ENCODE data around the gene SERPING1. TPM values are rescaled to one million over a fixed set of nuclear protein-coding genes. Genes with fewer than 3 reads are reported as not detected.
A peak's percentile ranks its signal among the peaks of the same experiment; 100 is the strongest.

The SERPING1 gene
- total and polyA plus RNA-seq, 2 donors (not counting 1 experiment from before 2014, with no cell fraction given), result not detected

DNA sequence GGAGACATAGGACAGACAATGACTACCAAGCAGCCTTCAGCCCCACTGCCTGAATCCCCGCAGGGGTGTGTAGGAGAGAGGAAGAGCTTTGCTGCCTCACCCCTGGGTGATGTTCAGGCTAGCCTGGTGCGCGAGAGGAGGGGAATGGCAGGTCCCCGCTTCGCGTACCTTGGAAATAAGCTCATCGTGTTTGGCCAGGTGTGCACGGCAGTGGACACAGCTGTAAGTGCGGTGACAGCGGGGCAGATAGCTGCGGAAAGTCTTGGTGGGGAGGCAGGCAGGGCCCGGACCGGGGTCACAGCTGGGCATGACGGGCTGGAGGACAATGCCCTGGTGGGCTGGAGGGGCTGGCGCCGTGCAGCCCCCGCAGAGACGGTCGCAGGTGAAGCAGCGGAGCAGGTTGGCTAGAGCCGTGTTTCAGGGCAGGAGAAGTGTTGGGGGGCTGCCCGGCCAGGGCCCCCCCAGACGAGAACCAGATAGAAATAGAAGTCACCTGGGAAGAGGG lies 49.4 kb downstream of the SERPING1 start:
- Histone ChIP-seq H3K9me3 (ENCODE audit: control extremely low read depth in 1 of 3, control insufficient read depth in 2 of 3, insufficient read depth in 1 of 3, low read length in 2 of 3) (peaks cover 0 to 11% (median 0%) of the 10 kb centered on the region in 3 donors), H3K4me1 (ENCODE audit: control insufficient read depth in 2 of 2, insufficient read depth in 2 of 2, low read length in 2 of 2) (peaks cover 46 to 48% of the 10 kb centered on the region in 2 donors), H3K4me3 (ENCODE audit: control extremely low read depth in 1 of 5, extremely low read depth in 1 of 5, insufficient read depth in 1 of 5, low read depth in 2 of 5, low read length in 4 of 5) (no peak overlapping the region), H3K9ac (ENCODE audit: low read length) (no peak overlapping the region), H2AFZ (ENCODE audit: insufficient read depth, low read depth, low read length, poor library complexity, severe bottlenecking) (peak overlapping the region; percentile 19), H3K27me3 (replicated peaks in 1 of 4; ENCODE audit: control extremely low read depth in 1 of 4, control insufficient read depth in 3 of 4, insufficient read depth in 4 of 4, low read length in 3 of 4) (peaks cover 0 to 73% (median 54%) of the 10 kb centered on the region in 4 experiments), H3K27ac (ENCODE audit: low read length in 2 of 2) (no peak overlapping the region), H3K79me2 (ENCODE audit: control insufficient read depth, insufficient read depth, low read length) (no peaks in the 10 kb centered on the region), H3K36me3 (replicated peaks in 1 of 2; ENCODE audit: control extremely low read depth in 1 of 2, control insufficient read depth in 1 of 2, extremely low read depth in 1 of 2, insufficient read depth in 2 of 2, low read length in 1 of 2) (no peaks in the 10 kb centered on the region), H4K20me1 (ENCODE audit: control insufficient read depth, insufficient read depth, low read length, poor library complexity, severe bottlenecking) (no peaks in the 10 kb centered on the region), H3K4me2 (replicated peaks; ENCODE audit: low read depth, low read length, poor library complexity, severe bottlenecking) (peak overlapping the region; percentile 4)
- Mint-ChIP-seq H3K27ac (no peak overlapping the region), H3K4me1 (peaks cover 42% of the 10 kb centered on the region), H3K27me3 (peaks cover 85% of the 10 kb centered on the region), H3K9me3 (ENCODE audit: insufficient read depth) (no peaks in the 10 kb centered on the region), H3K4me3 (peak overlapping the region; percentile 24)
- ATAC-seq (ENCODE audit: low read depth) (no peak), DNase-seq (no peak)
- ChIA-PET CTCF (interaction anchor here (0.6 to 1.9 kb wide), 8 partner anchors 10 to 301 kb away, joined by 3 to 8 read pairs (median 6); no protein-coding TSS in a partner anchor), POLR2A (no interaction called here)
- 7% methylated on average over 21 of the region's 23 CpGs for WGBS (ENCODE audit: insufficient coverage)
- no peak for TF ChIP-seq EZH2 (IDR thresholded peaks at IDR 0.05; ENCODE audit: borderline replicate concordance, insufficient read depth, low read depth, low read length, poor library complexity, severe bottlenecking)
- TF ChIP-seq, protein P1, sequence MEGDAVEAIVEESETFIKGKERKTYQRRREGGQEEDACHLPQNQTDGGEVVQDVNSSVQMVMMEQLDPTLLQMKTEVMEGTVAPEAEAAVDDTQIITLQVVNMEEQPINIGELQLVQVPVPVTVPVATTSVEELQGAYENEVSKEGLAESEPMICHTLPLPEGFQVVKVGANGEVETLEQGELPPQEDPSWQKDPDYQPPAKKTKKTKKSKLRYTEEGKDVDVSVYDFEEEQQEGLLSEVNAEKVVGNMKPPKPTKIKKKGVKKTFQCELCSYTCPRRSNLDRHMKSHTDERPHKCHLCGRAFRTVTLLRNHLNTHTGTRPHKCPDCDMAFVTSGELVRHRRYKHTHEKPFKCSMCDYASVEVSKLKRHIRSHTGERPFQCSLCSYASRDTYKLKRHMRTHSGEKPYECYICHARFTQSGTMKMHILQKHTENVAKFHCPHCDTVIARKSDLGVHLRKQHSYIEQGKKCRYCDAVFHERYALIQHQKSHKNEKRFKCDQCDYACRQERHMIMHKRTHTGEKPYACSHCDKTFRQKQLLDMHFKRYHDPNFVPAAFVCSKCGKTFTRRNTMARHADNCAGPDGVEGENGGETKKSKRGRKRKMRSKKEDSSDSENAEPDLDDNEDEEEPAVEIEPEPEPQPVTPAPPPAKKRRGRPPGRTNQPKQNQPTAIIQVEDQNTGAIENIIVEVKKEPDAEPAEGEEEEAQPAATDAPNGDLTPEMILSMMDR (IDR thresholded peaks at IDR 0.05), result no peak
- intact Hi-C loops (cut with micrococcal nuclease), result no loop called here

DNA sequence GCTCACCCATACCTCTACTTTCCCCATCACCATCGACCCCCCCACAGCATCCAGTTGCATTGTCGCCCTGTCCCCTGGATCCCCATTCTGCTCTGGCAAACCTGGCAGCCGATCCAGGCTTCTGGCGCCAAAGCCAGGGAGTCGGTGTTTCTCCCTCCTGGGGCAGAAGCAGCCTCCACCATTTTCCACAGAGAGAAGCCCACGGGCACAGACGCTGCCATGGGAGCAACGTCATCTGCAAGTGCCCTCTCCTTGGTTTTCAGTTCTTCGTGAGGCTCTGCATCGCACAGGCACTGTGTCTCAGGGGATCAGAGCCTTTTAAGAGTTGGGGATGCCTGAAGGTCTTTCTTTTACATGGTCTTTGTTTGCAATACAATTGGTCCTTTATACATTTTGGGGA lies 49.9 kb downstream of the SERPING1 start:
- H3K4me3 Mint-ChIP-seq, result no peak overlapping the region
- ATAC-seq (ENCODE audit: low read depth), result no peak

More for the DNA sequence above, 49.9 kb downstream of the SERPING1 start:
- Mint-ChIP-seq H3K4me1 (peaks cover 42% of the 10 kb centered on the region), H3K27ac (no peak overlapping the region), H3K27me3 (peaks cover 85% of the 10 kb centered on the region), H3K9me3 (ENCODE audit: insufficient read depth) (no peaks in the 10 kb centered on the region)
- no peak overlapping the region for H2AFZ ChIP-seq (ENCODE audit: insufficient read depth, low read depth, low read length, poor library complexity, severe bottlenecking)
- no peaks in the 10 kb centered on the region for H3K79me2 ChIP-seq (ENCODE audit: control insufficient read depth, insufficient read depth, low read length)
- TF ChIP-seq EZH2 (IDR thresholded peaks at IDR 0.05; ENCODE audit: borderline replicate concordance, insufficient read depth, low read depth, low read length, poor library complexity, severe bottlenecking), result no peak
- TF ChIP-seq, protein P1 (IDR thresholded peaks at IDR 0.05), result no peak
- H3K9me3 ChIP-seq (ENCODE audit: control extremely low read depth in 1 of 3, control insufficient read depth in 2 of 3, insufficient read depth in 1 of 3, low read length in 2 of 3), result peaks cover 0 to 11% (median 0%) of the 10 kb centered on the region in 3 donors
- POLR2A ChIA-PET, result no interaction called here
- WGBS (ENCODE audit: insufficient coverage), result 5% methylated on average over 9 of the region's 10 CpGs
- H3K9ac ChIP-seq (ENCODE audit: low read length), result no peak overlapping the region
- H3K36me3 ChIP-seq (replicated peaks in 1 of 2; ENCODE audit: control extremely low read depth in 1 of 2, control insufficient read depth in 1 of 2, extremely low read depth in 1 of 2, insufficient read depth in 2 of 2, low read length in 1 of 2), result no peaks in the 10 kb centered on the region
- intact Hi-C loops (cut with micrococcal nuclease), result no loop called here
- H3K4me2 ChIP-seq (replicated peaks; ENCODE audit: low read depth, low read length, poor library complexity, severe bottlenecking), result peak overlapping the region; percentile 4
- DNase-seq, result no peak
- peaks cover 0 to 73% (median 54%) of the 10 kb centered on the region in 4 experiments for H3K27me3 ChIP-seq (replicated peaks in 1 of 4; ENCODE audit: control extremely low read depth in 1 of 4, control insufficient read depth in 3 of 4, insufficient read depth in 4 of 4, low read length in 3 of 4)
- H3K4me3 ChIP-seq (ENCODE audit: control extremely low read depth in 1 of 5, extremely low read depth in 1 of 5, insufficient read depth in 1 of 5, low read depth in 2 of 5, low read length in 4 of 5), result no peak overlapping the region
- CTCF ChIA-PET, result interaction anchor here (0.6 to 1.9 kb wide), 10 partner anchors 9 to 302 kb away, joined by 3 to 8 read pairs (median 4); no protein-coding TSS in a partner anchor
- H4K20me1 ChIP-seq (ENCODE audit: control insufficient read depth, insufficient read depth, low read length, poor library complexity, severe bottlenecking), result no peaks in the 10 kb centered on the region
- peaks cover 46 to 48% of the 10 kb centered on the region in 2 donors for H3K4me1 ChIP-seq (ENCODE audit: control insufficient read depth in 2 of 2, insufficient read depth in 2 of 2, low read length in 2 of 2)
- no peak overlapping the region for H3K27ac ChIP-seq (ENCODE audit: low read length in 2 of 2)
